ENCODE data around the gene GRAMD1B. TPM values are rescaled to one million over a fixed set of nuclear protein-coding genes. Genes with fewer than 3 reads are reported as not detected.
"Not testable (repeated sequence)": the region's sequence is repeated elsewhere in the genome, so short reads cannot be mapped to it uniquely, and the experiment has no call there.

The GRAMD1B gene
- total RNA-seq, 4 donors from 2014 or later: 2.2 to 4.0 (median 3.5) TPM

- H3K27ac ChIP-seq (replicated peaks in 1 of 4): no peak overlapping the region
- intact Hi-C loops (cut with DNase I): no loop called here
- WGBS: 69% methylated on average over 8 of the region's 8 CpGs
- no peaks in the 10 kb centered on the region for H3K27me3 ChIP-seq
- no peak for DNase-seq (ENCODE audit: extremely low spot score)
- TF ChIP-seq POLR2AphosphoS5 (IDR thresholded peaks at IDR 0.05) (no peak), EP300 (IDR thresholded peaks at IDR 0.05) (no peak), POLR2A (IDR thresholded peaks at IDR 0.05; ENCODE audit: low read depth) (no peak)
- TF ChIP-seq, protein P1, sequence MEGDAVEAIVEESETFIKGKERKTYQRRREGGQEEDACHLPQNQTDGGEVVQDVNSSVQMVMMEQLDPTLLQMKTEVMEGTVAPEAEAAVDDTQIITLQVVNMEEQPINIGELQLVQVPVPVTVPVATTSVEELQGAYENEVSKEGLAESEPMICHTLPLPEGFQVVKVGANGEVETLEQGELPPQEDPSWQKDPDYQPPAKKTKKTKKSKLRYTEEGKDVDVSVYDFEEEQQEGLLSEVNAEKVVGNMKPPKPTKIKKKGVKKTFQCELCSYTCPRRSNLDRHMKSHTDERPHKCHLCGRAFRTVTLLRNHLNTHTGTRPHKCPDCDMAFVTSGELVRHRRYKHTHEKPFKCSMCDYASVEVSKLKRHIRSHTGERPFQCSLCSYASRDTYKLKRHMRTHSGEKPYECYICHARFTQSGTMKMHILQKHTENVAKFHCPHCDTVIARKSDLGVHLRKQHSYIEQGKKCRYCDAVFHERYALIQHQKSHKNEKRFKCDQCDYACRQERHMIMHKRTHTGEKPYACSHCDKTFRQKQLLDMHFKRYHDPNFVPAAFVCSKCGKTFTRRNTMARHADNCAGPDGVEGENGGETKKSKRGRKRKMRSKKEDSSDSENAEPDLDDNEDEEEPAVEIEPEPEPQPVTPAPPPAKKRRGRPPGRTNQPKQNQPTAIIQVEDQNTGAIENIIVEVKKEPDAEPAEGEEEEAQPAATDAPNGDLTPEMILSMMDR (IDR thresholded peaks at IDR 0.05): no peak
- H3K4me3 ChIP-seq: no peak overlapping the region
- no peaks in the 10 kb centered on the region for H3K4me1 ChIP-seq
- H3K9me3 ChIP-seq: no peaks in the 10 kb centered on the region
- no peaks in the 10 kb centered on the region for H3K36me3 ChIP-seq
Measured at GRCh38 chr11:123457187-123457770, 27.2 kb downstream of the GRAMD1B start.

DNA sequence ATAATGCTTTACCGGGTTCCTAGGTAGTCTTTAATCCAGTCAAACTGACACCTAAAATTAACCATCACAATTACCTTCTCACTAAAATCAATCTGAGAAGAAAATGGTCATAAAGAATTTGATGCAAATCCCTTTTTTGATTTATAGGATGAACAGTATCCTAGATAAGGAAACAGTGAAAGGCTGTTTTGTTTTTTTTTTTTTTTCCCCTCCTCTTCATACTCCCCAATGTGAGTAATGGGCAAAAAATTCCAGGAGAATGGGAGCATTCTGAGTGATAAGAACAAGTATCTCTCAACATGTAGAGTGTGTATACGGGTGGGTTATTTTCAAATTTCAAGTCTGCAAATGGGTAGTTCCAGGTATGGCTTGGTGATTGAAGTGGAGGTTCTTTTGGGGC lies 28.4 kb downstream of the GRAMD1B start:
- Histone ChIP-seq H3K36me3 (no peaks in the 10 kb centered on the region), H3K27me3 (no peaks in the 10 kb centered on the region), H3K27ac (replicated peaks in 1 of 4) (no peak overlapping the region), H3K4me1 (no peaks in the 10 kb centered on the region), H3K4me3 (no peak overlapping the region), H3K9me3 (no peaks in the 10 kb centered on the region)
- TF ChIP-seq POLR2A (IDR thresholded peaks at IDR 0.05; ENCODE audit: low read depth) (no peak), EP300 (IDR thresholded peaks at IDR 0.05) (no peak), POLR2AphosphoS5 (IDR thresholded peaks at IDR 0.05) (no peak)
- TF ChIP-seq, protein P1 (IDR thresholded peaks at IDR 0.05): no peak
- no peak for DNase-seq (ENCODE audit: extremely low spot score)
- 88% methylated on average over 2 of the region's 2 CpGs for WGBS
- intact Hi-C loops (cut with DNase I): no loop called here

DNA sequence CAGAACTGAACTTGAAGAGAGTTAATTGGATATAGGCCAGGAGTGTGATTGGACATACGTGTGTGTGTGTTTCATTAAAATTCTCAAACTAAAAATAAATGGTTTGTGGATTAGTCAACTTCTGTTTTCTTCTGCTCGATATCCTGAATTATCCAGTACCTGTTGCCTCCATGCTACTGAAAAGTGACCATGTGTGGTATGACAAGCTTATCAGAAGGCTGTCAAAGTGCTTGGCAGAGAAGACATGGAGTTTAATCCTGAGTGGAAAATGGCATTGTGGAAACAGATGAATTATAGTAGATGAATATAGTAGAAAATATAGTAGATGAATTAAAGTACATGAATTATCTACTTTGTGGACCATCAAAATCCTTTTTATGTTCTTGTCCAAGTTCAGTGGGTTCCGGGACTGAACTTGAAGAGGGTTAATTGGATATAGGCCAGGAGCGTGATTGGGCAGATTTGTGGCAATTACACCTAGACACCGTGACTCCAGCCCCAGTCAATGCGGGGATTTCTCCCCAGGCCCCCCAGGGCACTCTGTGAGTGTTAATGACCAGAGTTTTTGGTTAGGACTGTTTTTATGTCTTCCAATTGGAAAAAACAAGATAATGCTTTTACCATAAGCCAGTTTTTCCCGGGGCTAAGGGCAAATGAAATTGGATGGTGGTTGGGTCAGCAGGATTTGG lies 30.1 kb downstream of the GRAMD1B start:
- no peaks in the 10 kb centered on the region for H3K36me3 ChIP-seq
- DNase-seq (ENCODE audit: extremely low spot score): no peak
- 81% methylated on average over 7 of the region's 7 CpGs for WGBS
- intact Hi-C loops (cut with DNase I): no loop called here
- TF ChIP-seq, protein P1 (IDR thresholded peaks at IDR 0.05): no peak
- TF ChIP-seq POLR2A (IDR thresholded peaks at IDR 0.05; ENCODE audit: low read depth) (no peak), POLR2AphosphoS5 (IDR thresholded peaks at IDR 0.05) (no peak), EP300 (IDR thresholded peaks at IDR 0.05) (no peak)
- H3K27ac ChIP-seq (replicated peaks in 1 of 4): no peak overlapping the region
- no peaks in the 10 kb centered on the region for H3K4me1 ChIP-seq
- no peak overlapping the region for H3K4me3 ChIP-seq
- no peaks in the 10 kb centered on the region for H3K9me3 ChIP-seq
- no peaks in the 10 kb centered on the region for H3K27me3 ChIP-seq

DNA sequence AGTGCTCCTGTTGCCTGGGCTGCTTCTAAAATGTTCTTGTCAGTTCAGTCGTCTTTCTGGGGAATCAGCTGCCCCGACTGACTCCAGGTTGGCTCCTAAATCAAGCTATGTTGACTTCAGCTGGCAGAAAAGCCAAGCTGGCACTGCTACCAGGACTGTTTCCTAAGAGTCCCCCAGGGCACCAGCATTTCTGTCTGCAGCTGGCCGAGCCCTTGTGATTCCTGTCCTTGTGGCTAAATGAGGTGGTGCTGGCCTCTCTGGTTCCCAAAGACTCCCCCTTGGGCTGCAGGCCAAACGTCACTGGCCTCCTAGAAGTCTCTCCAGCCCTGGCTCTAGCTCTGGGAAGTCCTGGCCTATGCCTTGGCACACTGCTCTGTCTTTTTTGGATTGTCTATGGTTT lies 31.1 kb downstream of the GRAMD1B start:
- no peaks in the 10 kb centered on the region for H3K27me3 ChIP-seq
- DNase-seq (ENCODE audit: extremely low spot score): no peak
- no peaks in the 10 kb centered on the region for H3K4me1 ChIP-seq
- no peaks in the 10 kb centered on the region for H3K9me3 ChIP-seq
- no peaks in the 10 kb centered on the region for H3K36me3 ChIP-seq
- TF ChIP-seq POLR2A (IDR thresholded peaks at IDR 0.05; ENCODE audit: low read depth): no peak
- TF ChIP-seq POLR2AphosphoS5 (IDR thresholded peaks at IDR 0.05): no peak
- no peak for TF ChIP-seq EP300 (IDR thresholded peaks at IDR 0.05)
- TF ChIP-seq, protein P1 (IDR thresholded peaks at IDR 0.05): no peak
- H3K27ac ChIP-seq (replicated peaks in 1 of 4): no peak overlapping the region
- no peak overlapping the region for H3K4me3 ChIP-seq
- intact Hi-C loops (cut with DNase I): no loop called here
- 67% methylated on average over 4 of the region's 4 CpGs for WGBS

DNA sequence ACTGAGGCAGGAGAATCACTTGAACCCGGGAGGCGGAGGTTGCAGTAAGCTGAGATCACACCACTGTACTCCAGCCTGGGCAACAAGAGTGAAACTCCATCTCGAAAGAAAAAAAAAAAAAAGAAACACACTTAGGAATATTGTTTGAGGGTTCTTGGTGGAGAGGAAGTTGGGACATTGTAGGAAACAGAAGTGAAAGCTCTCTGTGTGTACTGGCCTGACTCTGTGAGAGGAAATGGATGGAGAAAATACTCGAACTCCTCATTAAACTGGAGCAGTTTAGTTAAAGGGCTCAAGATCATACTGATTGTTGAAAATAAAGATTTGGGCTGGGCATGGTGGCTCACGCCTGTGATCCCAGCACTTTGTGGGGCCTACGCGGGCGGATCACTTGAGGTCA lies 35.6 kb downstream of the GRAMD1B start:
- DNase-seq (ENCODE audit: extremely low spot score); H3K4me1 ChIP-seq; H3K27me3 ChIP-seq; H3K9me3 ChIP-seq; H3K4me3 ChIP-seq; H3K36me3 ChIP-seq; intact Hi-C loops (cut with DNase I); H3K27ac ChIP-seq (replicated peaks in 1 of 4): not testable (repeated sequence)
- 88% methylated on average over 8 of the region's 8 CpGs for WGBS

DNA sequence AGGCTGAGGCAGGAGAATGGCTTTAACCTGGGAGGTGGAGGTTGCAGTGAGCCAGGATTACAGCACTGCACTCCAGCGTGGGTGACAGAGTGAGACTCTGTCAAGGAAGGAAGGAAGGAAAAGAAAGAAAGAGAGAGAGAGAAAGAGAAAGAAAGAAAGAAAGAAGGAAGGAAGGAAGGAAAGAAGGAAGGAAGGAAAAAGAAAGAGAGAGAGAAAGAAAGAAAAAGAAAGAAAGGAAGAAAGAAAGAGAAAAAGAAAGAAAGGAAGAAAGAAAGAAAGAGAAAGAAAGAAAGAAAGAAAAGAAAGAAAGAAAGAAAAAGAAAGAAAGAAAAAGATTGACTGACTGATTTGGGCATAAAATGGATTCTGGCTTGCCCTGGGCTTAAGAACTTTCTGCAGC lies 36.1 kb downstream of the GRAMD1B start:
- H3K9me3 ChIP-seq; H3K36me3 ChIP-seq; DNase-seq (ENCODE audit: extremely low spot score); H3K27ac ChIP-seq (replicated peaks in 1 of 4); H3K4me3 ChIP-seq; H3K4me1 ChIP-seq; intact Hi-C loops (cut with DNase I); H3K27me3 ChIP-seq: not testable (repeated sequence)
- WGBS: 89% methylated on average over 1 of the region's 1 CpG
